Parathyroid adenoma (tissue), 2 donors: Measurements from ENCODE around the gene ENKD1.

Source experiments
- H2AFZ ChIP-seq: fragments of 300-600 bp; sonication (generic); one replicate; pipeline ENCODE4 v1.7.0; 2017; ENCODE audit warnings: antibody characterized with exemption, mild to moderate bottlenecking
- H3K27ac ChIP-seq: fragments of 300-600 bp; sonication (generic); one replicate; pipeline ENCODE4 v1.7.0; 2017
- H3K27me3 ChIP-seq: fragments of 300-600 bp; sonication (generic); one replicate; pipeline ENCODE4 v1.7.0; 2017; ENCODE audit warnings: low read length; ENCODE audit not compliant: control insufficient read depth, insufficient read depth
- H3K36me3 ChIP-seq: fragments of 300-600 bp; sonication (generic); one replicate; pipeline ENCODE4 v1.7.0; 2017; ENCODE audit warnings: low read length; ENCODE audit not compliant: control insufficient read depth, insufficient read depth
- H3K4me1 ChIP-seq: fragments of 300-600 bp; sonication (generic); one replicate; pipeline ENCODE4 v1.7.0; 2017; ENCODE audit warnings: control low read depth
- H3K4me2 ChIP-seq: fragments of 300-600 bp; sonication (generic); one replicate; pipeline ENCODE4 v1.7.0; 2017; ENCODE audit warnings: low read length
- H3K4me3 ChIP-seq: fragments of 300-600 bp; sonication (generic); one replicate; pipeline ENCODE4 v1.7.0; 2017; ENCODE audit warnings: low read depth, low read length
- H3K79me2 ChIP-seq: fragments of 300-600 bp; sonication (generic); one replicate; pipeline ENCODE4 v1.7.0; 2017; ENCODE audit warnings: control low read depth
- H3K9ac ChIP-seq: fragments of 300-600 bp; sonication (generic); one replicate; pipeline ENCODE4 v1.7.0; 2017; ENCODE audit warnings: mild to moderate bottlenecking
- H3K9me3 ChIP-seq: fragments of 300-600 bp; sonication (generic); one replicate; pipeline ENCODE4 v1.7.0; 2017; ENCODE audit warnings: low read length; ENCODE audit not compliant: control insufficient read depth
- TF ChIP-seq, protein P1 (sequence below): fragments of 300-600 bp; sonication (generic); IDR thresholded peaks from one replicate; pipeline ENCODE4 v1.7.0; 2017; ENCODE audit warnings: antibody characterized with exemption, mild to moderate bottlenecking
- donor health status: primary hyperparathyroidism.

The ENKD1 gene

DNA sequence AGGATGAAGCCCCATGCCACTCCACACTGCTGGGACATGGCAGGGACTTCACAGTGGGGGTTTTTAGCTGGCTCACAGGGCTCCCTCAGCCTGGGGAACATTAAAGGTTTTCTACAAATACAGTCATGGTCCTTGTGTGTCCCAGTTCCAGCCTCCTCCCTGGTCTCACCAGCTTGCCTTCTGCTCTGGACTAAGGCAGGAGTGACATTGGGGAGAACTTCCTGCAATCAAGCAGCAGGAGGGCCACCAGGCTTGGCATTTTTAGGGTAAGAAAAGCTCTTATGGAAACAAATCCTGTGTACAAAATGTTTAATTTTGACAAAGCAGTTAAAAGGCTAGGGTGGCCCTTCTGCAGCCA lies 3.9 kb downstream of the ENKD1 start:
- Histone ChIP-seq H2AFZ (no peak overlapping the region), H3K9me3 (no peaks in the 10 kb centered on the region), H3K4me1 (peaks cover 17% of the 10 kb centered on the region), H3K4me2 (no peak overlapping the region), H3K27ac (no peak overlapping the region), H3K4me3 (no peak overlapping the region), H3K27me3 (no peaks in the 10 kb centered on the region), H3K79me2 (no peaks in the 10 kb centered on the region), H3K9ac (no peak overlapping the region), H3K36me3 (no peaks in the 10 kb centered on the region)
- TF ChIP-seq, protein P1, sequence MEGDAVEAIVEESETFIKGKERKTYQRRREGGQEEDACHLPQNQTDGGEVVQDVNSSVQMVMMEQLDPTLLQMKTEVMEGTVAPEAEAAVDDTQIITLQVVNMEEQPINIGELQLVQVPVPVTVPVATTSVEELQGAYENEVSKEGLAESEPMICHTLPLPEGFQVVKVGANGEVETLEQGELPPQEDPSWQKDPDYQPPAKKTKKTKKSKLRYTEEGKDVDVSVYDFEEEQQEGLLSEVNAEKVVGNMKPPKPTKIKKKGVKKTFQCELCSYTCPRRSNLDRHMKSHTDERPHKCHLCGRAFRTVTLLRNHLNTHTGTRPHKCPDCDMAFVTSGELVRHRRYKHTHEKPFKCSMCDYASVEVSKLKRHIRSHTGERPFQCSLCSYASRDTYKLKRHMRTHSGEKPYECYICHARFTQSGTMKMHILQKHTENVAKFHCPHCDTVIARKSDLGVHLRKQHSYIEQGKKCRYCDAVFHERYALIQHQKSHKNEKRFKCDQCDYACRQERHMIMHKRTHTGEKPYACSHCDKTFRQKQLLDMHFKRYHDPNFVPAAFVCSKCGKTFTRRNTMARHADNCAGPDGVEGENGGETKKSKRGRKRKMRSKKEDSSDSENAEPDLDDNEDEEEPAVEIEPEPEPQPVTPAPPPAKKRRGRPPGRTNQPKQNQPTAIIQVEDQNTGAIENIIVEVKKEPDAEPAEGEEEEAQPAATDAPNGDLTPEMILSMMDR = no peak

DNA sequence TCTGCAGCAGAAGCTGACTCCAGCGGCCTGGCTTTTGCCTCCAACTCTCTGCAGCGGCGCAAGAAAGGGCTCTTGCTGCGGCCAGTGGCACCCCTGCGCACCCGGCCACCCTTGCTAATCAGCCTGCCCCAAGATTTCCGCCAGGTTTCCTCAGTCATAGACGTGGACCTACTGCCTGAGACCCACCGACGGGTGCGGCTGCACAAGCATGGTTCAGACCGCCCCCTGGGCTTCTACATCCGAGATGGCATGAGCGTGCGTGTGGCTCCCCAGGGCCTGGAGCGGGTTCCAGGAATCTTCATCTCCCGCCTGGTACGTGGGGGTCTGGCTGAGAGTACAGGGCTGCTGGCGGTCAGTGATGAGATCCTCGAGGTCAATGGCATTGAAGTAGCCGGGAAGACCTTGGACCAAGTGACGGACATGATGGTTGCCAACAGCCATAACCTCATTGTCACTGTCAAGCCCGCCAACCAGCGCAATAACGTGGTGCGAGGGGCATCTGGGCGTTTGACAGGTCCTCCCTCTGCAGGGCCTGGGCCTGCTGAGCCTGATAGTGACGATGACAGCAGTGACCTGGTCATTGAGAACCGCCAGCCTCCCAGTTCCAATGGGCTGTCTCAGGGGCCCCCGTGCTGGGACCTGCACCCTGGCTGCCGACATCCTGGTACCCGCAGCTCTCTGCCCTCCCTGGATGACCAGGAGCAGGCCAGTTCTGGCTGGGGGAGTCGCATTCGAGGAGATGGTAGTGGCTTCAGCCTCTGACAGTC lies 4.5 kb downstream of the ENKD1 start:
- H3K36me3 ChIP-seq = no peaks in the 10 kb centered on the region
- no peaks in the 10 kb centered on the region for H3K9me3 ChIP-seq
- H3K27me3 ChIP-seq = no peaks in the 10 kb centered on the region
- TF ChIP-seq, protein P1 = no peak
- no peak overlapping the region for H3K9ac ChIP-seq
- H3K27ac ChIP-seq = no peak overlapping the region
- no peak overlapping the region for H3K4me3 ChIP-seq
- H3K4me1 ChIP-seq = peaks cover 12% of the 10 kb centered on the region
- no peak overlapping the region for H3K4me2 ChIP-seq
- H3K79me2 ChIP-seq = no peaks in the 10 kb centered on the region
- no peak overlapping the region for H2AFZ ChIP-seq

DNA sequence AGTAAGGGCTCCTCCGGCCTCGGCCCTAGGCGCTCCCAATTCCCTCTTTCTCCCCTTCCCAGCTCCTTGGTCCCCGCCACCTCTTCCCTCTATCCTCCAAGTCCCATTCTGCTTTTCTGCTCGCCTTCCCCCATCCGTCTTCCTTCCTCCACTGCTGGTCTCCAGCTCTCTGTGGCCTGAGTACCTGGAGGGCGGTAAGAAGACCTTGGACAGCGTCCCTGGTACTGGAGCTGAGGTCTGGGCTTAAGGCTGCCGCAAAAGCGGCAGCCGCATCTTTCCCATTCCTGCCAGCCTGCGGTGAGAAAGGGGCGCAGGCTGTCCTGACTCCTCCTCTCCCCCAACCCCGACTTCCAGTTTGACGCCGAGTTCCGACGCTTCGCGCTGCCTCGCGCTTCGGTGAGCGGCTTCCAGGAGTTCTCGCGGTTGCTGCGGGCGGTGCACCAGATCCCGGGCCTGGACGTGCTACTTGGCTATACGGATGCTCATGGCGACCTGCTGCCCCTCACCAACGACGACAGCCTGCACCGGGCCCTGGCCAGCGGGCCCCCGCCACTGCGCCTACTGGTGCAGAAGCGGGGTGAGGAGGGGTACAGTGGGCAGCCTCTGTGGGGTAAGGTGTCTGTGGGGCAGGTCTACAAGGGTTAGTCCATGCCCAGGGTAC lies 5.3 kb downstream of the ENKD1 start:
- H2AFZ ChIP-seq = peak overlapping the region; percentile 93
- peak overlapping the region; percentile 43 for H3K9ac ChIP-seq
- no peaks in the 10 kb centered on the region for H3K79me2 ChIP-seq
- H3K36me3 ChIP-seq = no peaks in the 10 kb centered on the region
- H3K4me3 ChIP-seq = peak overlapping the region; percentile 50
- H3K9me3 ChIP-seq = no peaks in the 10 kb centered on the region
- no peaks in the 10 kb centered on the region for H3K27me3 ChIP-seq
- H3K4me2 ChIP-seq = peak overlapping the region; percentile 69
- peak overlapping the region; percentile 98 for H3K27ac ChIP-seq
- TF ChIP-seq, protein P1 = no peak
- peaks cover 9% of the 10 kb centered on the region for H3K4me1 ChIP-seq

DNA sequence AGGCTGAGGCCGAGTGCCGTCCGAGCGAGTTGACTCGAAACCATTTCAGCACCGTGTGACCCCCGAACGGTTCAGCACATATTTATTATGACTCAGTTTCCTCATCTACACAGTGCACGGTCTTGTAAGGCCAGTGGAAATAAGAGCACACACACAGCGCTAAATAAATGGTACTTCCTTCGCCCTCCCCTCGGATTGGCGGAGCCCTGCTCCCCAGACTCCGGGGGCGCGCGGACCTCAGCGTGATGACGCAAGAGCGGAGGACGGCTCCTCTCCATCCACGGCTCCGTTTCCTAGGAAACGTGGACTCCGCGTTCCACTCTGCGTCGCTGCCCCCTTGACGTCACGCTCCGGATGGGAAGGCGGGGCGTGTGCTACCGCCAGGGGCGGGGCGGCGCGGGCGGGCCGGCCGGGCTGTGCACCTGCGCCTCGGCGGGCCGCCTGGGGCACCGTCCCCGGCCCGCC lies 6.0 kb downstream of the ENKD1 start, which contains the start of gene PARD6A:
Gene PARD6A (plus strand): TSS at position 397 of the 465 bp plus-strand sequence. CDS start 79 bp downstream, outside the sequence.
- TF ChIP-seq, protein P1 = no peak
- H3K9ac ChIP-seq = peak within 1 kb of the TSS; percentile 74
- no peaks in the 10 kb centered on the region for H3K36me3 ChIP-seq
- H3K4me3 ChIP-seq = peak within 1 kb of the TSS; percentile 98
- H3K27ac ChIP-seq = peak within 1 kb of the TSS; percentile 98
- H3K27me3 ChIP-seq = no peaks in the 10 kb centered on the region
- peak within 1 kb of the TSS; percentile 96 for H2AFZ ChIP-seq
- no peaks in the 10 kb centered on the region for H3K79me2 ChIP-seq
- H3K4me1 ChIP-seq = peaks cover 8% of the 10 kb centered on the region
- no peaks in the 10 kb centered on the region for H3K9me3 ChIP-seq
- H3K4me2 ChIP-seq = peak within 1 kb of the TSS; percentile 99
